GM12801 (cell line): ENCODE data around the gene PDE11A.

Source experiments
- CTCF ChIP-seq: IDR thresholded peaks from one replicate; pipeline ENCODE4 v1.5.1; 2011; ENCODE audit warnings: control low read depth; ENCODE audit not compliant: insufficient read length; ENCODE audit errors: extremely low read depth

The PDE11A gene

GRCh38 chr2:178088774-178089270 lies 16.2 kb upstream of the PDE11A start:
- TF ChIP-seq CTCF: no peak

- TF ChIP-seq CTCF: no peak
Observed at GRCh38 chr2:178084273-178084672, 11.7 kb upstream of the PDE11A start.

- TF ChIP-seq CTCF: no peak
Observed at GRCh38 chr2:178082408-178083045, 9.9 kb upstream of the PDE11A start.

- TF ChIP-seq CTCF: no peak
Observed at GRCh38 chr2:178076130-178076529, 3.6 kb upstream of the PDE11A start.

GRCh38 chr2:178075006-178075326 lies 2.4 kb upstream of the PDE11A start:
- no peak for TF ChIP-seq CTCF

GRCh38 chr2:178074123-178075005 lies 1.8 kb upstream of the PDE11A start:
- TF ChIP-seq CTCF: no peak

GRCh38 chr2:178072000-178072382 lies 586 bp downstream of the PDE11A start:
- no peak for TF ChIP-seq CTCF
